Measurements from ENCODE around the gene FRMD3. TPM values are rescaled to one million over a fixed set of nuclear protein-coding genes. Genes with fewer than 3 reads are reported as not detected.

FRMD3 gene
- total RNA-seq, 1 donor from 2014 or later: 0.40 TPM

DNA sequence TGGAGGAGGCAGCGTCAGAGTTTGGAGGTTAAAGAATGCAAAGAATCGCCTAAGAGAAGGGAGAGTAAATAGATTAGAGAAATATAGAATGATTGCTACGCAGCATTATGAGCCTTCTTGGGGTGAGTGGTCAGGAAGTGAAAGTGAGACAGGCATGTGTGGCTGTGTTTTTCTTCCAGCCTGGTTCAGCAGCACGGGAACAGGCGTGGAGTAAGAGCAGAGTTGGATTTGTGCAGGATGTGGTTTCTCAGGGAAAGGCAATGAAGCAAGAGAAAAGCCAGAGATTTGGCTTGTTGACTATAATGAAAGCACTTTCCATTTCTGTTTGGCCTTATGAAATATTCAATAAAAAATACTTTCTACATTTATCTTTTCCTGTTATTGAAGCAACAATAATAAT, 34.3 kb upstream of the FRMD3 start:
- DNase-seq (ENCODE audit: low spot score in 2 of 2, unreplicated experiment in 2 of 2): no peak
- TF ChIP-seq, protein P1, sequence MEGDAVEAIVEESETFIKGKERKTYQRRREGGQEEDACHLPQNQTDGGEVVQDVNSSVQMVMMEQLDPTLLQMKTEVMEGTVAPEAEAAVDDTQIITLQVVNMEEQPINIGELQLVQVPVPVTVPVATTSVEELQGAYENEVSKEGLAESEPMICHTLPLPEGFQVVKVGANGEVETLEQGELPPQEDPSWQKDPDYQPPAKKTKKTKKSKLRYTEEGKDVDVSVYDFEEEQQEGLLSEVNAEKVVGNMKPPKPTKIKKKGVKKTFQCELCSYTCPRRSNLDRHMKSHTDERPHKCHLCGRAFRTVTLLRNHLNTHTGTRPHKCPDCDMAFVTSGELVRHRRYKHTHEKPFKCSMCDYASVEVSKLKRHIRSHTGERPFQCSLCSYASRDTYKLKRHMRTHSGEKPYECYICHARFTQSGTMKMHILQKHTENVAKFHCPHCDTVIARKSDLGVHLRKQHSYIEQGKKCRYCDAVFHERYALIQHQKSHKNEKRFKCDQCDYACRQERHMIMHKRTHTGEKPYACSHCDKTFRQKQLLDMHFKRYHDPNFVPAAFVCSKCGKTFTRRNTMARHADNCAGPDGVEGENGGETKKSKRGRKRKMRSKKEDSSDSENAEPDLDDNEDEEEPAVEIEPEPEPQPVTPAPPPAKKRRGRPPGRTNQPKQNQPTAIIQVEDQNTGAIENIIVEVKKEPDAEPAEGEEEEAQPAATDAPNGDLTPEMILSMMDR (IDR thresholded peaks at IDR 0.05; ENCODE audit: unreplicated experiment): no peak
- Mint-ChIP-seq H3K4me1 (no peaks in the 10 kb centered on the region), H3K4me3 (no peak overlapping the region), H3K36me3 (no peaks in the 10 kb centered on the region), H3K27ac (no peak overlapping the region), H3K27me3 (ENCODE audit: low read depth) (peaks cover 7% of the 10 kb centered on the region), H3K9me3 (peaks cover 15% of the 10 kb centered on the region)

- H3K27me3 Mint-ChIP-seq (ENCODE audit: low read depth): peaks cover 5% of the 10 kb centered on the region
- no peak for DNase-seq (ENCODE audit: low spot score in 2 of 2, unreplicated experiment in 2 of 2)
- no peaks in the 10 kb centered on the region for H3K36me3 Mint-ChIP-seq
- no peaks in the 10 kb centered on the region for H3K4me1 Mint-ChIP-seq
- H3K9me3 Mint-ChIP-seq: peaks cover 7% of the 10 kb centered on the region
- H3K27ac Mint-ChIP-seq: no peak overlapping the region
- H3K4me3 Mint-ChIP-seq: no peak overlapping the region
- TF ChIP-seq, protein P1 (IDR thresholded peaks at IDR 0.05; ENCODE audit: unreplicated experiment): no peak
Measured at GRCh38 chr9:83570359-83570758, 32.2 kb upstream of the FRMD3 start.

DNA sequence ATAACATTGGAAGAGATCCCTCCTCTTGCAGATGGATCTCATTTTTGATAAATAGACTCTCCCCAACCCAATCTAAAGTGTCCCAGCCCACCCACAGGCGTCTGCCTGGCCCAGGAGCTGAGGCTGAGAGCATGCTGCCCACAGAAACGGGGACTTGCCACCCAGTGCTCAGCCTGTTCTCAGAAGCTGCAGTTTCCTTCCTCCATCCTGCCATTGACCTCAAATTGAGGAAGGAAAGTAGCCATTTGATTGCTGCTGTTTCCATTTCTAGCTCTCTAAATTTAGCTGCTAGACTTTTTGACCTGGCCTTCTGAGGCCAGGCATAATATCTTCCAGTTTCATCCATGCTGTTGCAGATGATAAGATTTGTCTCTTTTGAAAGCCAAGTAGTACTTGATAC, 31.1 kb upstream of the FRMD3 start:
- DNase-seq (ENCODE audit: low spot score in 2 of 2, unreplicated experiment in 2 of 2): no peak
- no peak overlapping the region for H3K4me3 Mint-ChIP-seq
- peaks cover 10% of the 10 kb centered on the region for H3K27me3 Mint-ChIP-seq (ENCODE audit: low read depth)
- peaks cover 7% of the 10 kb centered on the region for H3K9me3 Mint-ChIP-seq
- no peaks in the 10 kb centered on the region for H3K36me3 Mint-ChIP-seq
- H3K27ac Mint-ChIP-seq: no peak overlapping the region
- no peaks in the 10 kb centered on the region for H3K4me1 Mint-ChIP-seq
- TF ChIP-seq, protein P1 (IDR thresholded peaks at IDR 0.05; ENCODE audit: unreplicated experiment): no peak

- Mint-ChIP-seq H3K27ac (no peak overlapping the region), H3K27me3 (ENCODE audit: low read depth) (peaks cover 47% of the 10 kb centered on the region), H3K9me3 (peaks cover 7% of the 10 kb centered on the region), H3K4me1 (no peaks in the 10 kb centered on the region), H3K4me3 (no peak overlapping the region), H3K36me3 (no peaks in the 10 kb centered on the region)
- TF ChIP-seq, protein P1 (IDR thresholded peaks at IDR 0.05; ENCODE audit: unreplicated experiment): no peak
- DNase-seq (ENCODE audit: low spot score in 2 of 2, unreplicated experiment in 2 of 2): no peak
Measured at GRCh38 chr9:83563360-83563759, 25.2 kb upstream of the FRMD3 start.

GRCh38 chr9:83560169-83560826, 22.1 kb upstream of the FRMD3 start:
- Mint-ChIP-seq H3K9me3 (no peaks in the 10 kb centered on the region), H3K27me3 (ENCODE audit: low read depth) (peaks cover 43% of the 10 kb centered on the region), H3K36me3 (no peaks in the 10 kb centered on the region), H3K27ac (no peak overlapping the region), H3K4me1 (no peaks in the 10 kb centered on the region), H3K4me3 (no peak overlapping the region)
- no peak for DNase-seq (ENCODE audit: low spot score in 2 of 2, unreplicated experiment in 2 of 2)
- TF ChIP-seq, protein P1 (IDR thresholded peaks at IDR 0.05; ENCODE audit: unreplicated experiment): no peak
